HG02884 (cell line): ENCODE results near the gene ODF4.
"Not testable (repeated sequence)": the region's sequence is repeated elsewhere in the genome, so short reads cannot be mapped to it uniquely, and the experiment has no call there.

Source experiments
- ATAC-seq: cut with Tn5 transposase; IDR thresholded peaks from one replicate; pipeline ENCODE4 v1.9.1; 2021; ENCODE audit warnings: mild to moderate bottlenecking, moderate library complexity; ENCODE audit not compliant: unreplicated experiment

ODF4 gene

DNA sequence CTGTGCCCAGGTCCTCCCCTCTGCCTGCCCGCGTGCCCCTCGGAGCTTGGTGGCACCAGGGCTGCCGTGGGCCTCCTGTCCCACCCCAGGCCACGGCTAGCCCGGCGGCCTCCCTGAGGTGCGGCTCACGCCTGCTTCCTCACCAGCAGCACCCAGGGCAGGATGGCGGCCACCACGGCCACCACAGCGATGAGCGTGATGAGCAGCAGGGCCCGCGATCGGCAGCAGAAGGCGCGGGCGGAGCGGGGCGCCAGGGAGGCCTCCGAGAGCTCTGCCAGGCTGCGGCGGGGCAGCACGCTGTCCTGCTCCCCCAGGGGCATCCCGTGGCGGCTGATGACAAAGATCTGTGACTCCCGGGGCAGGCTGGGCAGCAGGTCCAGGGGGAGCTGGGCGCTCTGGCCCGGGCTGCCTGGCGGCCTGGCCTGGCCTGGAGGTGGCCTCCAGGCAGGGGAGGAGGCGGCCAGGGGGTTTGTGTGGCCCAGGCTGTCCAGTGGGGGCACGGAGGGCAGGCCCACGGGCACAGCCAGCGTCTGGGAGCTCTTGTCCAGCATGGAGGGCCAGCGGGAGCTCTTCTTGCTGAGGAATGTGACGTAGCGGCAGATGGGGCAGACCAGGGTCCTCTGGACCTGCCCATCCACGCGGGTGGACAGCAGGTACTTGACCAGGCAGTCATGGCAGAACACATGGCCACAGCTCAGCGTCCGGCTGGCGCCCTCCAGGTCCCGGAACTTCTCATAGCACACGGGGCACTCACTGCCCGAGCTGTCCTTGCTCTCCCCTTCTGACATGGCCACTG is 53.2 kb downstream of the ODF4 start:
- ATAC-seq: no peak

DNA sequence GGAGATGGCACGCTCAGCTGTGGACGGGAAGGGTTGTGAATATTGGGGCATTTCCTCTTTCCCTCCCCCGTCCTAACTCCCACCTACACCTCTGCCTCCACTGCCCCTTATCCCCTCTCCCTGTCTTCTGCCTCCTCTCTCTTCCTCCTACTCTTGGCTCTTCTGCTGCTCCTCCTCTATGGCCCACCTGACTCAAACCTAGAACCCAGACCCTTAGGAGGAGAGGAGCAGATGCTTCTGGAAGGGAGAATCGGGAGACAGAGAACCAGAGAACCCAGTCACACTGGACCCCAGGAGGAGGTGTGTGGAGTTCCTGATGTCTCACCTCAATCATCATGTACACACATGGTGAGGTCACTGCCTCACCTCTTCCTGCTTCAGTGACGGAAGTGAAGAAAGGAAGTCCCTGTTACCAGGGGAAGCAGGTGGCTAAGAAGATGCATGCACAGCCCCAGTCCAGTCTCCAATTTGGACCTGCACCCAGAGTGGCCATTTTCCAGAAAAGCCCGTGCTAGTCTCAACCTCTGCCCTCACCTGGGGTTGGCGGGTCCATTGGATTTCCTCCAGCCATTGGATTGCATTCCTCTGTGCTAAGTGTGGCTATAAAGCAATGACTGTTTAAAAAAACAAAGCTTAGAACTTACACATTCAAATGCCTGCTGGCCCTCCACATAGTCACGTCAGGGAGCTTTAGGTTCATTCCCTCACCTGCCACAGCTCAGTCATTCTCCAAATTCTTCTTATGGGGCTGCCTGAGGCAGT is 54.0 kb downstream of the ODF4 start:
- ATAC-seq: no peak

DNA sequence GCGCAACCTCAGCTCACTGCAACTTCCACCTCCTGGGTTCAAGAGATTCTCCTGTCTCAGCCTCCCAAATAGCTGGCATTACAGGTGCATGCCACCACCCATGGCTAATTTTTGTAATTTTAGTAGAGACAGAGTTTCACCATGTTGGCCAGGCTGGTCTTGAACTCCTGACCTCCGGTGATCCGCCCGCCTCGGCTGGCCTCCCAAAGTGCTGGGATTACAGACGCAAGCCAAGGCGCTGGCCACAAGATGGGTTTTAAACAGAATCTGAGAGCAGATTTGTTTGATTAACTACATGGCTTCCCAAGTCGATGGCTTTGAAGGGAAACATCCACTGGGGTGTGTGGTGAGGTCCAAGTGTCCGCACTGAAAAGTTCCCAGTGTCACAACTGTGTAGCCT is 54.9 kb downstream of the ODF4 start:
- not testable (repeated sequence) for ATAC-seq
